Mesothelial cell of epicardium (in vitro differentiated cells): ENCODE measurements around the gene POU2AF2. TPM values are rescaled to one million over a fixed set of nuclear protein-coding genes. Genes with fewer than 3 reads are reported as not detected.

Experiments used
- DNase-seq, 2 experiments: peaks; one replicate each; pipeline ENCODE4 v3.0.0; 2021; ENCODE audit warnings: low spot score in 2 of 2; ENCODE audit not compliant: unreplicated experiment in 2 of 2
- H3K27ac Mint-ChIP-seq: 2 replicates; pipeline ENCODE4 v1.8.0; 2021; ENCODE audit warnings: mixed read lengths
- H3K27me3 Mint-ChIP-seq: 2 replicates; pipeline ENCODE4 v1.8.0; 2021; ENCODE audit warnings: low read depth, mixed read lengths
- H3K36me3 Mint-ChIP-seq: 2 replicates; pipeline ENCODE4 v1.8.0; 2021; ENCODE audit warnings: mixed read lengths
- H3K4me1 Mint-ChIP-seq: 2 replicates; pipeline ENCODE4 v1.8.0; 2021; ENCODE audit warnings: mixed read lengths
- H3K4me3 Mint-ChIP-seq: 2 replicates; pipeline ENCODE4 v1.8.0; 2021; ENCODE audit warnings: mild to moderate bottlenecking, moderate library complexity, mixed read lengths
- H3K9me3 Mint-ChIP-seq: 2 replicates; pipeline ENCODE4 v1.8.0; 2021; ENCODE audit warnings: mixed read lengths
- total RNA-seq: library from RNA; stranded (reverse); gene quantifications from 3 replicates; pipeline ENCODE4 v1.2.1, GENCODE V29; 2021
- TF ChIP-seq, protein P1 (sequence below): fragments of 200-600 bp; sonication (generic); IDR thresholded peaks from one replicate; pipeline ENCODE4 v1.5.0; 2021; ENCODE audit warnings: antibody characterized with exemption; ENCODE audit not compliant: unreplicated experiment

The POU2AF2 gene
- total RNA-seq, 1 donor from 2014 or later = not detected

DNA sequence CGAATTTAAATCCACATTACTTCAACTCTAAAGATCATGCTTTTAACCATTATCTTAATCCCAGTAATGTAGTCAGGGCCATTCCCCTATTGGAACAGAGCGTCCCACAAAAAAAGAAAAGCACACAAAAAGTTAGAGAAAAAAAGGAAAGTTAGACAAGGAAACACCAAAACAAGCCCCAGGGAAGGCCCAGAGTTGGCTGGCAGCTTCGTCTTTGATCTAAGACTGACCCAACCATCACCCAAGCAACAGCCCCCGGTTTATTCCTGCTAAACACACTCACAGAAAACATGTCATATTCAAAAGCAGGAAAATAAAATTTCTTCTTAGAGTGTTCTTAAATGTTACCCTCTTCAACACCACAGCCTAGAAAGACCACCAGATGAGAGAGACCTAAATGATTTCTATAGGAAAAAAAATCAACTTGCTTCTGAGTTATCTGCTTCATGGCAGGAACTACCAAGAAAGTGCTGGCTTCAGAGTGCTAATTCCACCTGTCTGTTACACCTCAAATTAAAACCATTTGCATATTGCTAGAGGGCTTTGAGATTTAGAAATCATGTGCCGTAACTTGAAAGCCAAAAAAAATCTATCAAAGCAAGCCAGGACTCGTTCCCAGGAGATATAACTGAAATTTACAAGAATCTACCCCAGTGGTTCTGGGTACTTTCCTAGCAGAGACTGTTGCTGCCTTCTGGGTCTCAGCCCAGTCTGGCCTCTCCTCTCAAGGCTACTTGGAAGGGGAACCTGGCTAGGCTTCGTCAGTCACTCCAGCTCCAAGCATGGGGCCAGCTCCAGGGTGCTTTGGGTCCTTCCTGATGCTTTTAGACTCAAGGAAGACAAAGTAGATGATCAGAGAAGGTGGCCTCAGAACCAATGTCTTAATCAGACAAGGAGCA is 84.0 kb downstream of the POU2AF2 start:
- Mint-ChIP-seq H3K27me3 (no peaks in the 10 kb centered on the region), H3K9me3 (no peaks in the 10 kb centered on the region), H3K4me3 (no peak overlapping the region), H3K27ac (no peak overlapping the region), H3K4me1 (peaks cover 30% of the 10 kb centered on the region), H3K36me3 (no peaks in the 10 kb centered on the region)
- no peak for DNase-seq
- TF ChIP-seq, protein P1, sequence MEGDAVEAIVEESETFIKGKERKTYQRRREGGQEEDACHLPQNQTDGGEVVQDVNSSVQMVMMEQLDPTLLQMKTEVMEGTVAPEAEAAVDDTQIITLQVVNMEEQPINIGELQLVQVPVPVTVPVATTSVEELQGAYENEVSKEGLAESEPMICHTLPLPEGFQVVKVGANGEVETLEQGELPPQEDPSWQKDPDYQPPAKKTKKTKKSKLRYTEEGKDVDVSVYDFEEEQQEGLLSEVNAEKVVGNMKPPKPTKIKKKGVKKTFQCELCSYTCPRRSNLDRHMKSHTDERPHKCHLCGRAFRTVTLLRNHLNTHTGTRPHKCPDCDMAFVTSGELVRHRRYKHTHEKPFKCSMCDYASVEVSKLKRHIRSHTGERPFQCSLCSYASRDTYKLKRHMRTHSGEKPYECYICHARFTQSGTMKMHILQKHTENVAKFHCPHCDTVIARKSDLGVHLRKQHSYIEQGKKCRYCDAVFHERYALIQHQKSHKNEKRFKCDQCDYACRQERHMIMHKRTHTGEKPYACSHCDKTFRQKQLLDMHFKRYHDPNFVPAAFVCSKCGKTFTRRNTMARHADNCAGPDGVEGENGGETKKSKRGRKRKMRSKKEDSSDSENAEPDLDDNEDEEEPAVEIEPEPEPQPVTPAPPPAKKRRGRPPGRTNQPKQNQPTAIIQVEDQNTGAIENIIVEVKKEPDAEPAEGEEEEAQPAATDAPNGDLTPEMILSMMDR = no peak

DNA sequence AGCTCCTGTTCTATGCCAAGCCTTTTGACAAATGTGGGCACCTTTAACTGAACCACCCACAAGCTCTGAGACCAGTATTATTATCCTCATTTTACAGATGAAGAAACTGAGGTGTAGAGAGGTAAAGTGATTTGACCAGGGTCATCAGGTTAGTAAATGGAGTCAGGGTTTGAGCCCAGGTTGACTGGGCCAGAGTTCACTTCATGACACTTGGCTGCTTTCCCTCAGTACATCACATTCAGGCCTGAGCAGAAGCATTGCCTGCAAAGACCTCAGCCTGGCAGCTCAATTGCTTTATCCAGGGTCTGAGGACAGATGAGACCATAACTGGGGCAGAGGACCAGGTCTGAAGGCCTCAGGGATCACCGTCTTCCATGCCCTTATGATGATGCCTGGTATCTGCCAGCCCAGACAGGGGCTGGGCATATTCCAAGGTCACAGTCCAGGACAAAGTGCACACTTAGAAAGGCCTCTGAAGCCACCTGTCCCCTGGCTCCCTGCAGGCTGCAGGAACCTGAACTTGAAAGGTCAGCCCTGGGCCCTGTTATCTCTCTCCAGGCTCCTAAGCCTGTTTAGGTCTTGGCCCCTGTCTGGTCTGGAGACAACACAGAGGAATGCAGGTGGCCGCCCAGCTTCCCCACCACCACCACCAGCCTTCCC is 84.8 kb downstream of the POU2AF2 start:
- H3K36me3 Mint-ChIP-seq = no peaks in the 10 kb centered on the region
- TF ChIP-seq, protein P1 = no peak
- no peaks in the 10 kb centered on the region for H3K27me3 Mint-ChIP-seq
- no peaks in the 10 kb centered on the region for H3K9me3 Mint-ChIP-seq
- peaks cover 35% of the 10 kb centered on the region for H3K4me1 Mint-ChIP-seq
- H3K4me3 Mint-ChIP-seq = no peak overlapping the region
- DNase-seq = no peak
- no peak overlapping the region for H3K27ac Mint-ChIP-seq

DNA sequence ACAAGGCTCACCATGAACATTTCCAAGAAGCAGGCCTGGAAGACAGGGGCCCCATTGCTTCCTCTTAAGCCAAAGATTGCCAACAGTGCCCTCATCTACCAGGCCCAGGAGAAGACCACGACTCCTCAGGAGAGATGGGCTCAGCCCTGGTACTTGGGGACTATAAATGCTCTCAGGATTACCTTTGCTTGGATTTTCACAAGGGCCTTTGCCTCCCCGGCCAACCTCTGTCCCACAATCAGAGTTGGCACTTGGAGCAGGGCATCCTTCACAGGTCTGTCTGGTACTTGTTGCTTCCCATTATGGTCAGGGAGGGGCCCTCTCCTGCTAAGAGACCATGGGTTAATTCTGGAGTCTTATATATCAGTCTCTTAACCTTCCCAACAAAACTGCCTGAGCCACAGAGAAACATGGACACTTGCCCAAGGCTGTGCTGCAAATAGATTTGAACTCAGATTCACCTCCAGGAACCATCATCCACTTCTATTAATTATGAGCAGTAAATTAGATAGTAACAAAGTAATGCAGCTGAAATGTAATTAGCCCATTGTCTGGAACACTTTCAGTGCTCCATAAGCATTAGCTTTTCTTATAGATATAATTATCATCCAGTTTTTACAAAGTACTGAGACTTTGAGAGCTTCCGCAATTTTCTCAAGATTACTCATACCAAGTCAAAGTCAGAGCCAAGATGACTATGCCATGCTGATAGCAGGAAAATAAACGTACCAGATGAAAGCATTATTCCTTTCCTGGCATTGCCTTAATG is 86.4 kb downstream of the POU2AF2 start:
- TF ChIP-seq, protein P1 = no peak
- Mint-ChIP-seq H3K27me3 (no peaks in the 10 kb centered on the region), H3K4me3 (no peak overlapping the region), H3K9me3 (no peaks in the 10 kb centered on the region), H3K27ac (no peak overlapping the region), H3K4me1 (peaks cover 39% of the 10 kb centered on the region), H3K36me3 (no peaks in the 10 kb centered on the region)
- DNase-seq = no peak

DNA sequence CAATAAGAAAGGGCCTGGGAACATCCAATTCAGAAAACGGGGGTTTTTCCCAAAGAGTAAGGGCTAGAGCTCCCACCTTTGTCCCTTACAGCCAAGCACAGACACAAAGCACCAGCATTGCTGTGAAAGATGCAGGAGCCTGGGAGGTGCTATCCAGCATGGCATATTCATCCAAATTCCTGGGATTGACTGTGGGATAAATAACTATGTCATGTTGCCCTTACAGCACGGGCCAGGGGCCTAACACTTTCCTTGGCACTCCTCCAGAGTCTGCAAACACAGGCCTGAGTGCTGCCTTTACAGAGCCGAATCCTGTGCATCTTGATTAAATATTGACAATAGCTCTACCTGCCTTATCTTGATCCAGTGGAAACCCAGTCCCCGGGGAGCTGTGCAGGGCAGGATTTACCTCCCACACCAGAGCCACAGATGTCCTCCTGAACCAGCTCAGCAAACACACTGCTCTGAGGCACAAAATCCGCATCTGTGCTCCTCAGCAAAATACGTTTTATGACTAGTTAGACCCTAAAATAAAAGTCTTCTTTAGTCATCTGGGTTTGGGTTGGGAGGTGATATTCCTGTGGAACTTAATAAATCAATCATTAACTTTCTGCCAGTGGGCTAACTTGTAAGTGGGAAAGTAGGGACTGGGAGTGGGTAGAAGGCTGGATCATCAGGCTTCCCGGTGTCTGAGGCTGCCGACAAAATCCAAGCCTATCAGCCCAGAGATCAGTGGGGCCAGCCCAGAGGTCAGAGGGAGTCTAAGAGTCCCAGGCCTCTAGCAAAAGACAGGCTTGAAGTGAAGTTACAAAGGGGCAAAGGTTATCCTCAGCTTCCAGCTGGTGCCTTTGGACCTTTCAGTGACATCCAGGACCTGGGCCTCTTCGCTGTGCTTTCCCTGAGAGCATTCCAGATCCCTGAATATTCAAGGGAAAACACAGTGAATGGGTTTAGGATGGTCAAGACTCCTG is 89.3 kb downstream of the POU2AF2 start:
- TF ChIP-seq, protein P1 = no peak
- Mint-ChIP-seq H3K4me3 (no peak overlapping the region), H3K36me3 (peaks cover 4% of the 10 kb centered on the region), H3K4me1 (peaks cover 31% of the 10 kb centered on the region), H3K27me3 (no peaks in the 10 kb centered on the region), H3K27ac (no peak overlapping the region), H3K9me3 (peaks cover 11% of the 10 kb centered on the region)
- DNase-seq = no peak

DNA sequence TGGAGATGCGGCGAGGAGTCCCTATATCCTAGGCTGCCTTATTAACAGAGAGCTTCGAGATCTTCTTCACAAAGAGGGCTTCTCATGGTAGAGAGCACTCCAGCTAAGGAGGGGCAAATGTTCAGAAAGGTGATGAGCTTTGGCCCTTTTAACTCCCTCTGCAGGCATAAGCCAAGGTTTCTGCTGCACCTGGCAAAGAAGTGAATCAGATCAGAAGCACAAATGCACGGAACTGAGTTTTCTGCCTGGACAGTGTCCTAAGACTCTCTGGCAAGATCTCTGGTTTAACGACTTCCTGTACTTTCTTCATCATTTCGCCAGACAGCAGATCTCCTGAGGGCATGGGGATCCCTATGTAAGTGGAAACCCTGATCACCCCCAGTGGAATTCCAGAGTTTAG is 90.0 kb downstream of the POU2AF2 start:
- H3K27ac Mint-ChIP-seq = no peak overlapping the region
- H3K4me1 Mint-ChIP-seq = peaks cover 28% of the 10 kb centered on the region
- DNase-seq = no peak
- no peaks in the 10 kb centered on the region for H3K27me3 Mint-ChIP-seq
- peaks cover 16% of the 10 kb centered on the region for H3K9me3 Mint-ChIP-seq
- peaks cover 4% of the 10 kb centered on the region for H3K36me3 Mint-ChIP-seq
- H3K4me3 Mint-ChIP-seq = no peak overlapping the region
- TF ChIP-seq, protein P1 = no peak
